Activated naive CD8-positive, alpha-beta T cell treated with anti-CD3 and anti-CD28 coated beads, Interleukin-2, amount 50 U/mL, for 16 hours (primary cell): ENCODE results near the gene MXRA8.

ENCODE experiments used
- DNase-seq: peaks from one replicate; pipeline ENCODE4 v3.0.0-alpha.2; 2020; ENCODE audit warnings: low read depth, low spot score

The MXRA8 gene

DNA sequence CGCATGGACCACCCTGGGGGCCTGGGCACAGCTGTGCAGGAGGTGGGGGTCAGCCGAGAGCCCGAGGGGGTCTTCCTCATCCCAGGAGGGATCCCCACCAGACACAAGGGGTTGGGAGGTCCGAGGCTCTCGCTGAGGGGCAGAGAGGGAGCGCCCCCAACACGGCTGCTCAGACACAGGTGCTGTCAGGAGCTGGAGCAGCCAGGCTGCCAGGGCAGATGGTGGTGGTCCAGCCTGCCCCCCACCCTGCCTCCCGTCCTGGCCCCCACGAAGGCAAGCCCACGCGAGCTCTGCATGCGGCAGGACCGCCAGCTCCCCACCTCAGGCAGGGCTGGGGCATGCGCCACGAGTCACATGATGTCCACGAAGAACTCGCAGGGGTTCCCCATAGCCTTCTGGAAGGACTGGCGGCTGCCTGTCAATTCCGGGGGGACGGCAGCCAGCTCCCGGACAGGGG, 22.5 kb downstream of the MXRA8 start:
- no peak for DNase-seq

GRCh38 chr1:1335283-1335682, 23.1 kb downstream of the MXRA8 start:
- no peak for DNase-seq

DNA sequence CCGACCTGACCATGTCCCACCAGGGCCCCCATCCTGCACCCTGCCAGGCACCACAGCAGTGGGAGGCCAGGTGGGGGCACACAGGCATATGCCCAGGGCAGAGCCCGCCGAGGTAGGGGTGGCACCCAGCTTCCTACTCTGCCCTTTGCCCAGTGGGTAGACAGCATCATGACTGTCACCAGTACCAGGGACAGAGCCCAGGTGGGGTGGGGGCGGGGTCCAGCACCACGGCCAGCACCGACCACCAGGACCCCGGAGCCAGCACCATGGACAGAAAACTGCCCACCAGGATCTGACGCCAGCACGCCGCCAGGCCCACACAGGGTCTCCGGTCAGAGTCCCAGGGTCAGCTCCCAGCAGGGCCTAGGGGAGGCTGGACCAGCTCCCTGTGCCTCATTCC, 23.5 kb downstream of the MXRA8 start:
- no peak for DNase-seq

DNA sequence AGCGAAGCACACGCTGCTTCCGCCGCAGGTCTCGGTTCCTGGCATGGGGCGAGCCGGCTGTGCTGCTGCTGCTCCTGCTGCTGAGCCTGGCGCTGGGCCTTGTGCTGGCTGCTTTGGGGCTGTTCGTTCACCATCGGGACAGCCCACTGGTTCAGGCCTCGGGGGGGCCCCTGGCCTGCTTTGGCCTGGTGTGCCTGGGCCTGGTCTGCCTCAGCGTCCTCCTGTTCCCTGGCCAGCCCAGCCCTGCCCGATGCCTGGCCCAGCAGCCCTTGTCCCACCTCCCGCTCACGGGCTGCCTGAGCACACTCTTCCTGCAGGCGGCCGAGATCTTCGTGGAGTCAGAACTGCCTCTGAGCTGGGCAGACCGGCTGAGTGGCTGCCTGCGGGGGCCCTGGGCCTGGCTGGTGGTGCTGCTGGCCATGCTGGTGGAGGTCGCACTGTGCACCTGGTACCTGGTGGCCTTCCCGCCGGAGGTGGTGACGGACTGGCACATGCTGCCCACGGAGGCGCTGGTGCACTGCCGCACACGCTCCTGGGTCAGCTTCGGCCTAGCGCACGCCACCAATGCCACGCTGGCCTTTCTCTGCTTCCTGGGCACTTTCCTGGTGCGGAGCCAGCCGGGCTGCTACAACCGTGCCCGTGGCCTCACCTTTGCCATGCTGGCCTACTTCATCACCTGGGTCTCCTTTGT, 24.7 kb downstream of the MXRA8 start:
- no peak for DNase-seq

- no peak for DNase-seq
Observed at GRCh38 chr1:1332774-1333480, 25.4 kb downstream of the MXRA8 start.

DNA sequence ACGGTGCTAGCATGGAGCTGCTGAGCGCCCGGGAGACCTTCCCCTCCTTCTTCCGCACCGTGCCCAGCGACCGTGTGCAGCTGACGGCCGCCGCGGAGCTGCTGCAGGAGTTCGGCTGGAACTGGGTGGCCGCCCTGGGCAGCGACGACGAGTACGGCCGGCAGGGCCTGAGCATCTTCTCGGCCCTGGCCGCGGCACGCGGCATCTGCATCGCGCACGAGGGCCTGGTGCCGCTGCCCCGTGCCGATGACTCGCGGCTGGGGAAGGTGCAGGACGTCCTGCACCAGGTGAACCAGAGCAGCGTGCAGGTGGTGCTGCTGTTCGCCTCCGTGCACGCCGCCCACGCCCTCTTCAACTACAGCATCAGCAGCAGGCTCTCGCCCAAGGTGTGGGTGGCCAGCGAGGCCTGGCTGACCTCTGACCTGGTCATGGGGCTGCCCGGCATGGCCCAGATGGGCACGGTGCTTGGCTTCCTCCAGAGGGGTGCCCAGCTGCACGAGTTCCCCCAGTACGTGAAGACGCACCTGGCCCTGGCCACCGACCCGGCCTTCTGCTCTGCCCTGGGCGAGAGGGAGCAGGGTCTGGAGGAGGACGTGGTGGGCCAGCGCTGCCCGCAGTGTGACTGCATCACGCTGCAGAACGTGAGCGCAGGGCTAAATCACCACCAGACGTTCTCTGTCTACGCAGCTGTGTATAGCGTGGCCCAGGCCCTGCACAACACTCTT, 26.2 kb downstream of the MXRA8 start:
- no peak for DNase-seq

DNA sequence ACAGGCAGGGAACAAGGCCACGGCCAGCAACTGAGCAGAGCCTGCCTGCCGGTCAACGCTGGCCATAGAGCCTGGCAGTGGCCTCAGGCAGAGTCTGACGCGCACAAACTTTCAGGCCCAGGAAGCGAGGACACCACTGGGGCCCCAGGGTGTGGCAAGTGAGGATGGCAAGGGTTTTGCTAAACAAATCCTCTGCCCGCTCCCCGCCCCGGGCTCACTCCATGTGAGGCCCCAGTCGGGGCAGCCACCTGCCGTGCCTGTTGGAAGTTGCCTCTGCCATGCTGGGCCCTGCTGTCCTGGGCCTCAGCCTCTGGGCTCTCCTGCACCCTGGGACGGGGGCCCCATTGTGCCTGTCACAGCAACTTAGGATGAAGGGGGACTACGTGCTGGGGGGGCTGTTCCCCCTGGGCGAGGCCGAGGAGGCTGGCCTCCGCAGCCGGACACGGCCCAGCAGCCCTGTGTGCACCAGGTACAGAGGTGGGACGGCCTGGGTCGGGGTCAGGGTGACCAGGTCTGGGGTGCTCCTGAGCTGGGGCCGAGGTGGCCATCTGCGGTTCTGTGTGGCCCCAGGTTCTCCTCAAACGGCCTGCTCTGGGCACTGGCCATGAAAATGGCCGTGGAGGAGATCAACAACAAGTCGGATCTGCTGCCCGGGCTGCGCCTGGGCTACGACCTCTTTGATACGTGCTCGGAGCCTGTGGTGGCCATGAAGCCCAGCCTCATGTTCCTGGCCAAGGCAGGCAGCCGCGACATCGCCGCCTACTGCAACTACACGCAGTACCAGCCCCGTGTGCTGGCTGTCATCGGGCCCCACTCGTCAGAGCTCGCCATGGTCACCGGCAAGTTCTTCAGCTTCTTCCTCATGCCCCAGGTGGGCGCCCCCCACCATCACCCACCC, 27.0 kb downstream of the MXRA8 start, which contains the start of gene TAS1R3:
Gene TAS1R3, plus strand, starts transcription at position 213 of the 898 bp plus-strand sequence. Its CDS starts 66 bp downstream, at position 279.
- DNase-seq: no peak

- DNase-seq: no peak
Observed at GRCh38 chr1:1330366-1331067, 27.8 kb downstream of the MXRA8 start.

DNA sequence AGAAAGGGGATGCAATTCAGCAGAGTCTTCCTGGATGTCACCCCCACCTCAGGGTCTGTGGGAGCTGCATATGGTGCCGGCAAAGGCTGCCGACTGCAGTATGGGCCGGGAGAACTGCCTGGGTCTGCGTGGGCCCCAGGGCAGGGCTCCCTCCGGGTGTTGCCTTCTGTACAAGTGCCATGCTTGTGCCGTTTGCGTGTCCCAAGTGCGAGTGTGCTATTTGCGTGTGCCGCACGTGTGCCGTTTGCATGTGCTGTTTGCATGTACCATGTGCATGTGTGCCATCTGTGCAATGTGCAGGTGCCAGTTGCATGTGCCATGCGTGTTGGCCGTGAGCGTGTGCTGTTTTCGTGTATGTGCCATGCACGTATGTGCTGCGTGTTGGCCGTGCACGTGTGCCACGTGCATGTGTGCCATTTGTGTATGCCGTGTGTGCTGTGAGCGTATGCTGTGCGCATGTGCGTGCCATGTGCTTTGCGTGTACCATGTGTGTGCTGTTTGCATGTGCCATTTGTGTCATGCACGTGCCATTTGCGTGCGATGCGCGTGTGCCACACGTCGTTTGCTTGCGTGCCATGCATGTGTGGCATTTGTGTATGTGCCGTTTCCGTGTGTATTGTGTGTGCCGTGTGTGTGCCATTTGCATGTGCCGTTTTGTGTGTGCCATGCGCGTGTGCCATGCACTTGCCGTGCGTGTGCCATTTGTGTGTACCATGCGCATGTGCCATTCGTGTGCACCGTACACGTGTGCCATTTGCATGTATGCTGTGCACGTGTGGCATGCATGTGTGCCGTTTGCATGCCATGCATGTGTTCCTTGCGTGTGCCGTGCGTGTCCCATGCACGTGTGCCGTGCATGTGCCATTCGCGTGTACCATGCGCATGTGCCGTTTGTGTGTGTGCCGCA, 28.8 kb downstream of the MXRA8 start:
- no peak for DNase-seq

DNA sequence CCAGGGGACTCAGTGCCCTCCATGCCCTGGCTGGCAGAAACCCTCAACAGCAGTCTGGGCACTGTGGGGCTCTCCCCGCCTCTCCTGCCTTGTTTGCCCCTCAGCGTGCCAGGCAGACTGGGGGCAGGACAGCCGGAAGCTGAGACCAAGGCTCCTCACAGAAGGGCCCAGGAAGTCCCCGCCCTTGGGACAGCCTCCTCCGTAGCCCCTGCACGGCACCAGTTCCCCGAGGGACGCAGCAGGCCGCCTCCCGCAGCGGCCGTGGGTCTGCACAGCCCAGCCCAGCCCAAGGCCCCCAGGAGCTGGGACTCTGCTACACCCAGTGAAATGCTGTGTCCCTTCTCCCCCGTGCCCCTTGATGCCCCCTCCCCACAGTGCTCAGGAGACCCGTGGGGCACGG, 30.1 kb downstream of the MXRA8 start:
- no peak for DNase-seq

DNA sequence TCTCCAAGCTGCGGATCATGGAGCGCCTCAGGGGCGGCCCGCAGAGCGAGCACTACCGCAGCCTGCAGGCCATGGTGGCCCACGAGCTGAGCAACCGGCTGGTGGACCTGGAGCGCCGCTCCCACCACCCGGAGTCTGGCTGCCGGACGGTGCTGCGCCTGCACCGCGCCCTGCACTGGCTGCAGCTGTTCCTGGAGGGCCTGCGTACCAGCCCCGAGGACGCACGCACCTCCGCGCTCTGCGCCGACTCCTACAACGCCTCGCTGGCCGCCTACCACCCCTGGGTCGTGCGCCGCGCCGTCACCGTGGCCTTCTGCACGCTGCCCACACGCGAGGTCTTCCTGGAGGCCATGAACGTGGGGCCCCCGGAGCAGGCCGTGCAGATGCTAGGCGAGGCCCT, 31.1 kb downstream of the MXRA8 start:
- no peak for DNase-seq

DNA sequence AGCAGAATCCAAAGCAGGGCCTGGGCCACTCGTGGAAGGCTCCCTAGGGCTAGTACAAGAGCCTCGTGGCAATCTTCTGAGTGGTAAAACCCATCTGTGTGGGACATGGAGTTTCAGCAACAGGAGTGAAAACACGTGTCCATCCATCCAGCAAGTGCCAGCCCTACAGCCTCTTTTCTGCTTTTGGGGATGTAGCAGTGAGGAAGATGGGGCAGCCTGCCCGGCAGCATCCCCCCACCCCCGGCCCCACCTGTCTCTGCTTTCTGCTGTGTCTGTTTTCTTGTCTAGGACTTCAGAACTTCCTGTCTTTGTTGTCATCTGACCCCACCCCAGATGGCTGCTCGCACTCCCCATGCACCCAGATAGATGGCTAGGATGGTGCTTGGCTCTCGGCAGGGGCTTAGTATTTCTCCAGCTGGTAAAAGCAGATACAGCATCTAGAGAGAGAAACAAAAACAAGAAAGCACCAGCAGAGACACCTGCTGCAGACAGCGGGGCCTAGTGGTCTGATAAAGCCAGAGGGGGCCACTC, 32.2 kb downstream of the MXRA8 start:
- no peak for DNase-seq

GRCh38 chr1:1325288-1326074, 32.9 kb downstream of the MXRA8 start:
- no peak for DNase-seq

DNA sequence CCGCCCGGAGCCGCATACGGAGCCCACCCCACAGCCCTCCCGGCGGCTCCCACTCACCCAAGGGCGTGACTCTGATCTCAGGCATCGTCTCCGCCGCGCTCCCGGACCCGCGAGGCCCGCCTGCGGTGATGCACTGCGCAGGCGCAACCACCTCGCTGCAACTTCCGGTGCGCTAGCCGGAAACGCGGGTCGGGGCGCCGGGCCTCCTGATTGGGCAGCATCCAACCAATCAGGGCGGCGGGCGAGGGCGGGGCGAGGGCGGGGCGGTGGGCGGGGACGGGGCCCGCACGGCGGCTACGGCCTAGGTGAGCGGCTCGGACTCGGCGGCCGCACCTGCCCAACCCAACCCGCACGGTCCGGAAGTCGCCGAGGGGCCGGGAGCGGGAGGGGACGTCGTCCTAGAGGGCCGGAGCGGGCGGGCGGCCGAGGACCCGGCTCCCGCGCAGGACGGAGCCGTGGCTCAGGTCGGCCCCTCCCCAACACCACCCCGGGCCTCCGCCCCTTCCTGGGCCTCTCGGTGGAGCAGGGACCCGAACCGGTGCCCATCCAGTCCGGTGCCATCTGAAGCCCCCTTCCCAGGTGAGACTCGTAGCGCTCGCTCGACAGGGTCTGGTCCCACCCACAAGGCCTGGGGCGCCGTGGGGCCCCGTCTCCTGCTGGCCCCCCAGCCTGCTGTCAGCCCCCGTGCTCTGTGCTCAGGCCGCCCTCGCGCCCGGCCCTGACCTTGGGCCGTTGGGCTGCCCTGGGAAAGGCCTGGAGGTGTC, 33.6 kb downstream of the MXRA8 start, which contains the start of the genes CPTP and INTS11:
Gene CPTP, plus strand, starts transcription at position 279 of the 764 bp plus-strand sequence. CDS start 2,109 bp downstream, outside the sequence.
Gene INTS11, minus strand, starts transcription at position 137 of the 764 bp plus-strand sequence. Its CDS starts 52 bp downstream, at position 85.
- peak; percentile 91 for DNase-seq

DNA sequence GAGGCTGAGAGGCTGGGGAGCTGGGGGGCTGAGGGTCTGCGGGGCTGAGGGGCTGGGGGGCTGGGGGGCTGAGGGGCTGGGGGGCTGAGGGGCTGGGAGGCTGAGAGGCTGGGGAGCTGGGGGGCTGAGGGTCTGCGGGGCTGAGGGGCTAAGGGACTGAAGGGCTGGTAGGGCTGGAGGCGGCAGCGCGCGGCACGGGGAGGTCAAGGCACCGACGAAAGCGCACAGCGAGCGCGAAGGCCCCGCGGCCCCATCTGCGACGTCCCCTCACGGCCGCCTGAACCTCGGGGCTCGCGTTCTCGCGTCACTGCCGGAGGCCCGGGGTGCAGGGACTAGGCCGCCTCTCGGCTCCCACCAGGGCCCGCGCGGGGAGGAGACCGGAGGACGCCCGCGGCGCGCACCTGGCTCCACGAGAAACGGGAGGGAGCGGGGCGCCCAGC, 34.3 kb downstream of the MXRA8 start:
- DNase-seq: no peak

DNA sequence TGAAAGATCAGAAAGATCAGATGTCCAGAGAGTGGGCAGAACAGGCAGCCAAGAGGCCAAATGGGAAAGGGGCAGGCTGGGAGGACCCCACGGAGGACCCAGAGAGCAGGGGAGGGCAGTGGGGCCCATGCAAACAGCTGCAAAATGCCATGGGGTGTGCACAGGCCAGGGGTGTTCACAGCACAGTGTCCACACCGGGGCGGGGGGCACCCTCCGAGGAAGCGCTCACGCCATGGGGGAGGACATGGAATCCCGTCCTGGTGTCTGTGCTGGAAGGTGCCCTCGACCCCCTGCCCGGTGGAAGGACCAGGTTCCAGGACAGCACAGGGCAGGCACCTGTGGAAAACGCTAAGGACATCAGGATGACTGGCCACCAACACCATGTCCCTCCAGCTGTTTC, 35.4 kb downstream of the MXRA8 start:
- no peak for DNase-seq

GRCh38 chr1:1322418-1322817, 35.9 kb downstream of the MXRA8 start:
- DNase-seq: no peak

DNA sequence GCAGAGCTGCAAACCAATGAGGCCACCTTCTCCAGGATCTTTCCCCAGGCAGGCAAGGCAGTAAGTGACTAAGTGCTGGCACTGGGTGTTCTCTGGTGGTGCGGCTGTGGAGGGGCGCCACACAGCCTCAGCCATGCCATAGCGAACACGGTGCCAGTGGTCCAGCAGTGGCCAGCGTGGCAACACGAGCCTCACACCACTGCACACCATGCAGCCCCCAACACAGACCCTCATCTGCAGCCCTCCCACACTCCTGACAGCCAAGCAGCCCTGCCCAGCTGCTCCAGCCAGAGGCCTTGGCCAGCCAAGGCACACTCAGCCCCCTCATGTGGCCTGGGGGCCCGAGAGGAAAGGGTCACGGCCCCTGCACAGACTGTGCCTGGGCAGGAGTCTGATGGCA, 36.9 kb downstream of the MXRA8 start:
- DNase-seq: no peak
